ENCODE results near the gene SLC9A5. TPM values are rescaled to one million over a fixed set of nuclear protein-coding genes. Genes with fewer than 3 reads are reported as not detected.

Gene SLC9A5
- total RNA-seq, 1 experiment from 2014 or later, result 10.3 TPM

- TF ChIP-seq TP53 (CRISPR knock-in tag; IDR thresholded peaks at IDR 0.05) (no peak), PRDM15 (CRISPR knock-in tag; IDR thresholded peaks at IDR 0.05) (no peak), RELA (CRISPR knock-in tag; IDR thresholded peaks at IDR 0.05; ENCODE audit: borderline replicate concordance) (no peak), GRHL2 (CRISPR knock-in tag; IDR thresholded peaks at IDR 0.05; ENCODE audit: insufficient replicate concordance, severe bottlenecking) (no peak), STAT6 (CRISPR knock-in tag; conservative IDR thresholded peaks at IDR 0.05; ENCODE audit: low read depth) (no peak), ZSCAN18 (CRISPR knock-in tag; IDR thresholded peaks at IDR 0.05) (no peak), SP1 (CRISPR knock-in tag; conservative IDR thresholded peaks at IDR 0.05) (no peak), GTF2I (CRISPR knock-in tag; conservative IDR thresholded peaks at IDR 0.05) (no peak), KAT7 (CRISPR knock-in tag; IDR thresholded peaks at IDR 0.05; ENCODE audit: borderline replicate concordance) (no peak)
- TF ChIP-seq, protein P1, sequence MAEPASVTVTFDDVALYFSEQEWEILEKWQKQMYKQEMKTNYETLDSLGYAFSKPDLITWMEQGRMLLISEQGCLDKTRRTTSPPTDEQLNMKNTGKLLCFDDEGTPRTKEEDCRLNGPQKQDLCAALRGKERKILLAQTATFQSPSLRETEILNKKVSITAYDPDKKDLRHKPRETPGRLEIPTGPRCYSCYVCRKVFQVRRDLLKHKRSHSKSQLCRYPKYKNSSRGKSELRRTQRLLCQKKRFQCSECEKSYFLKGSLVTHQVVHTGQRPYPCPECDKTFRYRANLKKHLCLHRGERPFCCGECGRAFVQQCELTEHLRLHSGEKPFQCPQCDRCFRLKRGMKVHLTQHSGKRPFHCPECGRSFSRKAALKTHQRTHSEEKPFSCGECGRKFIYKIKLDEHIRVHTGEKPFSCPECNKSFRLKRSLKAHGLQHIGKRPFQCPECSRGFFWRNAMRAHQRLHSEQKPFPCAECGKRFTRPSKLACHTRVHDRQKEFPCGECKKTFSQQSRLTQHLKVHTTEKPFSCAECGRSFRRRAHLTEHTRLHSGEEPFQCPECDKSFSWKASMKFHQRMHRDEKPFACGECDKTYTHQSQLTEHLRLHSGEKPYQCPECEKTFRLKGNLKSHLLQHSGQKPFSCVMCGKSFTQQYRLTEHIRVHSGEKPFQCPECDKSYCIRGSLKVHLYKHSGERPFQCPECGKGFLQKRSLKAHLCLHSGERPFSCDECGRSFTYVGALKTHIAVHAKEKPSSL (CRISPR knock-in tag; conservative IDR thresholded peaks at IDR 0.05), result no peak
- TF ChIP-seq, protein P2, sequence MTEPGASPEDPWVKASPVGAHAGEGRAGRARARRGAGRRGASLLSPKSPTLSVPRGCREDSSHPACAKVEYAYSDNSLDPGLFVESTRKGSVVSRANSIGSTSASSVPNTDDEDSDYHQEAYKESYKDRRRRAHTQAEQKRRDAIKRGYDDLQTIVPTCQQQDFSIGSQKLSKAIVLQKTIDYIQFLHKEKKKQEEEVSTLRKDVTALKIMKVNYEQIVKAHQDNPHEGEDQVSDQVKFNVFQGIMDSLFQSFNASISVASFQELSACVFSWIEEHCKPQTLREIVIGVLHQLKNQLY (CRISPR knock-in tag; IDR thresholded peaks at IDR 0.05), result no peak
- TF ChIP-seq, protein P3, sequence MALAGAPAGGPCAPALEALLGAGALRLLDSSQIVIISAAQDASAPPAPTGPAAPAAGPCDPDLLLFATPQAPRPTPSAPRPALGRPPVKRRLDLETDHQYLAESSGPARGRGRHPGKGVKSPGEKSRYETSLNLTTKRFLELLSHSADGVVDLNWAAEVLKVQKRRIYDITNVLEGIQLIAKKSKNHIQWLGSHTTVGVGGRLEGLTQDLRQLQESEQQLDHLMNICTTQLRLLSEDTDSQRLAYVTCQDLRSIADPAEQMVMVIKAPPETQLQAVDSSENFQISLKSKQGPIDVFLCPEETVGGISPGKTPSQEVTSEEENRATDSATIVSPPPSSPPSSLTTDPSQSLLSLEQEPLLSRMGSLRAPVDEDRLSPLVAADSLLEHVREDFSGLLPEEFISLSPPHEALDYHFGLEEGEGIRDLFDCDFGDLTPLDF (CRISPR knock-in tag; IDR thresholded peaks at IDR 0.05), result no peak
Observed at GRCh38 chr16:67206129-67206837, 42.5 kb upstream of the SLC9A5 start (continued).

- DNase-seq (ENCODE audit: low spot score) (no peak), ATAC-seq (no peak)
- H3K27ac Mint-ChIP-seq, result no peak overlapping the region
- POLR2A ChIA-PET, result interaction anchor here (0.7 kb wide), 1 partner anchor 8 kb away, joined by 3 read pairs; the partner anchor contains the start of gene ELMO3
- H3K27me3 Mint-ChIP-seq (ENCODE audit: low read depth), result peaks cover 4% of the 10 kb centered on the region
- no peaks in the 10 kb centered on the region for H3K36me3 Mint-ChIP-seq
- H3K4me1 Mint-ChIP-seq, result no peaks in the 10 kb centered on the region
- H3K9me3 Mint-ChIP-seq, result no peaks in the 10 kb centered on the region
- no peak overlapping the region for H3K4me3 Mint-ChIP-seq
- CTCF ChIA-PET, result interaction anchor here (1.0 to 9.1 kb wide), 3 partner anchors 8 to 246 kb away, joined by 3 to 65 read pairs (median 4); partner anchors contain the start of genes CES3, ELMO3 and FHOD1
- TF ChIP-seq, protein P4, sequence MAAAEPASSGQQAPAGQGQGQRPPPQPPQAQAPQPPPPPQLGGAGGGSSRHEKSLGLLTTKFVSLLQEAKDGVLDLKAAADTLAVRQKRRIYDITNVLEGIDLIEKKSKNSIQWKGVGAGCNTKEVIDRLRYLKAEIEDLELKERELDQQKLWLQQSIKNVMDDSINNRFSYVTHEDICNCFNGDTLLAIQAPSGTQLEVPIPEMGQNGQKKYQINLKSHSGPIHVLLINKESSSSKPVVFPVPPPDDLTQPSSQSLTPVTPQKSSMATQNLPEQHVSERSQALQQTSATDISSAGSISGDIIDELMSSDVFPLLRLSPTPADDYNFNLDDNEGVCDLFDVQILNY (CRISPR knock-in tag; IDR thresholded peaks at IDR 0.05), result no peak
- TF ChIP-seq SMAD3 (CRISPR knock-in tag; IDR thresholded peaks at IDR 0.05; ENCODE audit: borderline replicate concordance) (no peak), CREB1 (CRISPR knock-in tag; IDR thresholded peaks at IDR 0.05) (no peak), SOX15 (CRISPR knock-in tag; IDR thresholded peaks at IDR 0.05) (no peak), MXD4 (CRISPR knock-in tag; IDR thresholded peaks at IDR 0.05; ENCODE audit: borderline replicate concordance) (no peak), NFE2L1 (CRISPR knock-in tag; IDR thresholded peaks at IDR 0.05) (no peak), E2F4 (CRISPR knock-in tag; IDR thresholded peaks at IDR 0.05; ENCODE audit: borderline replicate concordance, low read depth) (no peak), SP1 (CRISPR knock-in tag; conservative IDR thresholded peaks at IDR 0.05) (no peak)
Observed at GRCh38 chr16:67206838-67207248, 41.9 kb upstream of the SLC9A5 start.

Data from WTC11 (cell line).